ENCODE results near the gene FMN2. TPM values are rescaled to one million over a fixed set of nuclear protein-coding genes. Genes with fewer than 3 reads are reported as not detected.

Gene FMN2
- total and polyA plus RNA-seq, 2 experiments from 2014 or later = 0.97 TPM; not detected in 1

DNA sequence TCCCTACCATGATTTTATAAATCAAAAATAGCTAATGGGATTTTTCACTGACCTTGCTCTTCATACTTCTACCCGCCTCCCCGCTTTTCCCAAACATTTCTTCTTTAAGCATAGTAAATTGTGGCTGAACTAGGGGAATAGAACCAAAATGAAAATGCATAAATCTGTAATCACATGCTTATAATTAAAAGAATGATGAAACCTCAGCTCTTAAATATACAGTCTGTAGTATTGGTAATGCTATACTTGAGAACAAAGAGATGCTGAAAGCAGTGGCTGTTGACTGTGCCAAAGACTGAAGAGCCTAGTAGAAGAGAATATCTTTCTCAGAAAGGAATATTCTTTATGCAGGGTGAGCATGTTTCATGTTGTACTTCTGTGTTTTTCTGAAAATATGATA lies 271.1 kb downstream of the FMN2 start:
- Histone ChIP-seq H3K36me3 (replicated peaks; ENCODE audit: insufficient read depth, low read depth) (no peaks in the 10 kb centered on the region), H3K4me3 (no peak overlapping the region), H4K20me1 (ENCODE audit: insufficient read depth, poor library complexity, severe bottlenecking) (no peaks in the 10 kb centered on the region), H3K4me1 (ENCODE audit: insufficient read depth) (no peaks in the 10 kb centered on the region), H3K27ac (no peak overlapping the region), H3K9me3 (ENCODE audit: low read depth) (no peaks in the 10 kb centered on the region), H2AFZ (no peak overlapping the region), H3K79me2 (no peaks in the 10 kb centered on the region), H3K4me2 (no peak overlapping the region), H3K27me3 (no peaks in the 10 kb centered on the region), H3K9me2 (replicated peaks; ENCODE audit: insufficient read depth) (no peaks in the 10 kb centered on the region)
- WGBS (ENCODE audit: low lambda C conversion rate, missing lambda C conversion rate) = 96% methylated on average over 2 of the region's 2 CpGs
- TF ChIP-seq EZH2 (IDR thresholded peaks at IDR 0.05; ENCODE audit: borderline replicate concordance) = no peak
- TF ChIP-seq EZH2phosphoT487 (IDR thresholded peaks at IDR 0.05; ENCODE audit: low read depth, severe bottlenecking, unreplicated experiment) = no peak
- TF ChIP-seq, protein P1, sequence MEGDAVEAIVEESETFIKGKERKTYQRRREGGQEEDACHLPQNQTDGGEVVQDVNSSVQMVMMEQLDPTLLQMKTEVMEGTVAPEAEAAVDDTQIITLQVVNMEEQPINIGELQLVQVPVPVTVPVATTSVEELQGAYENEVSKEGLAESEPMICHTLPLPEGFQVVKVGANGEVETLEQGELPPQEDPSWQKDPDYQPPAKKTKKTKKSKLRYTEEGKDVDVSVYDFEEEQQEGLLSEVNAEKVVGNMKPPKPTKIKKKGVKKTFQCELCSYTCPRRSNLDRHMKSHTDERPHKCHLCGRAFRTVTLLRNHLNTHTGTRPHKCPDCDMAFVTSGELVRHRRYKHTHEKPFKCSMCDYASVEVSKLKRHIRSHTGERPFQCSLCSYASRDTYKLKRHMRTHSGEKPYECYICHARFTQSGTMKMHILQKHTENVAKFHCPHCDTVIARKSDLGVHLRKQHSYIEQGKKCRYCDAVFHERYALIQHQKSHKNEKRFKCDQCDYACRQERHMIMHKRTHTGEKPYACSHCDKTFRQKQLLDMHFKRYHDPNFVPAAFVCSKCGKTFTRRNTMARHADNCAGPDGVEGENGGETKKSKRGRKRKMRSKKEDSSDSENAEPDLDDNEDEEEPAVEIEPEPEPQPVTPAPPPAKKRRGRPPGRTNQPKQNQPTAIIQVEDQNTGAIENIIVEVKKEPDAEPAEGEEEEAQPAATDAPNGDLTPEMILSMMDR (IDR thresholded peaks at IDR 0.05; ENCODE audit: poor library complexity) = no peak
- no peak for DNase-seq (ENCODE audit: low spot score)

GRCh38 chr1:240363315-240363714 lies 271.6 kb downstream of the FMN2 start:
- Histone ChIP-seq H3K9me2 (replicated peaks; ENCODE audit: insufficient read depth) (no peaks in the 10 kb centered on the region), H3K4me2 (no peak overlapping the region), H3K36me3 (replicated peaks; ENCODE audit: insufficient read depth, low read depth) (no peaks in the 10 kb centered on the region), H3K79me2 (no peaks in the 10 kb centered on the region), H4K20me1 (ENCODE audit: insufficient read depth, poor library complexity, severe bottlenecking) (no peaks in the 10 kb centered on the region), H3K27ac (no peak overlapping the region), H3K4me1 (ENCODE audit: insufficient read depth) (no peaks in the 10 kb centered on the region), H3K4me3 (no peak overlapping the region), H3K9me3 (ENCODE audit: low read depth) (no peaks in the 10 kb centered on the region), H3K27me3 (no peaks in the 10 kb centered on the region), H2AFZ (no peak overlapping the region)
- 63% methylated on average over 5 of the region's 5 CpGs for WGBS (ENCODE audit: low lambda C conversion rate, missing lambda C conversion rate)
- TF ChIP-seq, protein P1 (IDR thresholded peaks at IDR 0.05; ENCODE audit: poor library complexity) = no peak
- TF ChIP-seq EZH2 (IDR thresholded peaks at IDR 0.05; ENCODE audit: borderline replicate concordance) = no peak
- TF ChIP-seq EZH2phosphoT487 (IDR thresholded peaks at IDR 0.05; ENCODE audit: low read depth, severe bottlenecking, unreplicated experiment) = no peak
- no peak for DNase-seq (ENCODE audit: low spot score)

GRCh38 chr1:240363914-240364313 lies 272.2 kb downstream of the FMN2 start:
- Histone ChIP-seq H3K9me3 (ENCODE audit: low read depth) (no peaks in the 10 kb centered on the region), H3K79me2 (no peaks in the 10 kb centered on the region), H3K9me2 (replicated peaks; ENCODE audit: insufficient read depth) (no peaks in the 10 kb centered on the region), H3K4me1 (ENCODE audit: insufficient read depth) (no peaks in the 10 kb centered on the region), H3K36me3 (replicated peaks; ENCODE audit: insufficient read depth, low read depth) (no peaks in the 10 kb centered on the region), H3K27ac (no peak overlapping the region), H3K4me3 (no peak overlapping the region), H3K27me3 (no peaks in the 10 kb centered on the region), H4K20me1 (ENCODE audit: insufficient read depth, poor library complexity, severe bottlenecking) (no peaks in the 10 kb centered on the region), H3K4me2 (no peak overlapping the region), H2AFZ (no peak overlapping the region)
- 68% methylated on average over 3 of the region's 3 CpGs for WGBS (ENCODE audit: low lambda C conversion rate, missing lambda C conversion rate)
- no peak for TF ChIP-seq EZH2 (IDR thresholded peaks at IDR 0.05; ENCODE audit: borderline replicate concordance)
- TF ChIP-seq, protein P1 (IDR thresholded peaks at IDR 0.05; ENCODE audit: poor library complexity) = no peak
- DNase-seq (ENCODE audit: low spot score) = no peak

GRCh38 chr1:240366636-240367035 lies 275.0 kb downstream of the FMN2 start:
- no peak for DNase-seq (ENCODE audit: low spot score)
- Histone ChIP-seq H3K4me2 (no peak overlapping the region), H3K27me3 (no peaks in the 10 kb centered on the region), H3K36me3 (replicated peaks; ENCODE audit: insufficient read depth, low read depth) (no peaks in the 10 kb centered on the region), H3K79me2 (no peaks in the 10 kb centered on the region), H3K4me3 (no peak overlapping the region), H3K4me1 (ENCODE audit: insufficient read depth) (no peaks in the 10 kb centered on the region), H4K20me1 (ENCODE audit: insufficient read depth, poor library complexity, severe bottlenecking) (no peaks in the 10 kb centered on the region), H3K27ac (no peak overlapping the region), H2AFZ (no peak overlapping the region), H3K9me3 (ENCODE audit: low read depth) (no peaks in the 10 kb centered on the region), H3K9me2 (replicated peaks; ENCODE audit: insufficient read depth) (no peaks in the 10 kb centered on the region)
- WGBS (ENCODE audit: low lambda C conversion rate, missing lambda C conversion rate) = 92% methylated on average over 9 of the region's 9 CpGs
- no peak for TF ChIP-seq EZH2 (IDR thresholded peaks at IDR 0.05; ENCODE audit: borderline replicate concordance)
- TF ChIP-seq, protein P1 (IDR thresholded peaks at IDR 0.05; ENCODE audit: poor library complexity) = no peak
- no peak for TF ChIP-seq EZH2phosphoT487 (IDR thresholded peaks at IDR 0.05; ENCODE audit: low read depth, severe bottlenecking, unreplicated experiment)
